OCI-LY3 (cell line): ENCODE measurements around the gene TMEM253.
A peak's percentile ranks its signal among the peaks of the same experiment; 100 is the strongest.

Experiments
- H2AFZ ChIP-seq: fragments of 200-600, 300-600 bp; shearing (Covaris generic); 2 replicates; pipeline ENCODE4 v1.6.0; 2014; ENCODE audit warnings: antibody characterized with exemption, low read depth, low read length
- H3K27ac ChIP-seq: fragments of 200-600, 300-600 bp; sonication (generic); 2 replicates; pipeline ENCODE4 v1.5.1; 2014; ENCODE audit warnings: mild to moderate bottlenecking, low read length, moderate library complexity, mixed read lengths
- H3K27me3 ChIP-seq: fragments of 200-600, 300-600 bp; sonication (generic); 2 replicates; pipeline ENCODE4 v1.6.1; 2014; ENCODE audit warnings: low read depth, low read length, mixed read lengths
- H3K36me3 ChIP-seq: fragments of 200-600, 300-600 bp; sonication (generic); replicated peaks from 2 replicates; pipeline ENCODE3; 2014; ENCODE audit warnings: low read depth, low read length, mixed read lengths
- H3K4me1 ChIP-seq: fragments of 300-600, 200-600 bp; sonication (generic); 2 replicates; pipeline ENCODE4 v1.6.1; 2014; ENCODE audit warnings: low read length, mixed read lengths
- H3K4me2 ChIP-seq: fragments of 200-600, 300-600 bp; sonication (generic); 2 replicates; pipeline ENCODE4 v1.6.1; 2014; ENCODE audit warnings: low read length, mixed read lengths
- H3K4me3 ChIP-seq: fragments of 300-600, 200-600 bp; sonication (generic); 2 replicates; pipeline ENCODE4 v1.5.1; 2014; ENCODE audit warnings: antibody characterized with exemption, mild to moderate bottlenecking, low read length, moderate library complexity
- H3K79me2 ChIP-seq: fragments of 300-600, 200-600 bp; shearing (Covaris generic); 2 replicates; pipeline ENCODE4 v1.6.1; 2014; ENCODE audit warnings: mild to moderate bottlenecking, low read length, mixed read lengths
- H3K9ac ChIP-seq: fragments of 300-600, 200-600 bp; shearing (Covaris generic); 2 replicates; pipeline ENCODE4 v1.6.0; 2014; ENCODE audit warnings: mild to moderate bottlenecking, low read length, moderate library complexity
- H3K9me3 ChIP-seq: fragments of 200-600, 300-600 bp; shearing (Covaris generic); 2 replicates; pipeline ENCODE4 v1.6.1; 2014; ENCODE audit warnings: low read length, mixed read lengths; ENCODE audit not compliant: insufficient read depth
- H4K20me1 ChIP-seq: fragments of 200-600, 300-600 bp; sonication (generic); 2 replicates; pipeline ENCODE4 v1.6.1; 2016; ENCODE audit warnings: low read length, mixed read lengths; ENCODE audit not compliant: insufficient read depth
- EZH2phosphoT487 ChIP-seq: fragments of 200-600 bp; shearing (Covaris generic); IDR thresholded peaks from 2 replicates; pipeline ENCODE4 v1.6.1; 2018; ENCODE audit warnings: antibody characterized with exemption, mixed run types, low read depth
- TF ChIP-seq, protein P1 (sequence below): fragments of 200-600, 300-600 bp; sonication (generic); IDR thresholded peaks from 2 replicates; pipeline ENCODE4 v1.5.1; 2014; ENCODE audit warnings: antibody characterized with exemption, low read length, low read depth

TMEM253 gene

DNA sequence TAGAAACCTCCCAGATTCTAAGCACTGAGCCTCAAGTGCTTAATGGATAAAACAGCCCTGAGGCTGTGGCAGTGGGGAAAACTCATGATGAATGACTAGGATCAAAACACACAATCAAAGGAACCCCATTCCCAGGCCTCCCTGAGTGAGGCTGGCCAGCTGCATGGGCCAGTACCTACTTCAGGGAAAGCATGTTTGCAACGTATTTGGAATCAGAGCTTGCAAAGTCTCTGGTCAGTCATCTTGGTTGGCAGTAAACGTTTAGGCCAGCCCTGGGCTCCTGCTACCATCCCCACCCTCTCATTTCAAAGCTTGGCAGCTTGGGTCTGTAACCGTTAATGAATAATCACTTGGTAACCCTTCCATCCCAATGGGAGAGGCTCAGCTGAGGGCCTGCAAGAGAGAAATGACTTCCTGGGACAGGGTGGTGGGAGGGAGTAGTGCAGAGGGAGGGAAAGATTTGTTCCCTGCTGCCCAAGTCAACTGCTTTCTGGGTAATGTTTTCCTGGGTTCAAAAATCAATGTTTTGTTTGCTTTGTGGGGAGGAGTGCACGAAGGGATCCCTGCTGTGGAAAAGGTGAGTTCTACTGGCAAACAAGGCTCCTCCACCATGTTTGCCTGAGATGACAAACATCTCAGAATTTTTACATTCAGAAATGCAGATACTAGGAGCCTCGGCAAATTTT, 45.3 kb upstream of the TMEM253 start:
- Histone ChIP-seq H2AFZ (no peak overlapping the region), H3K9ac (no peak overlapping the region), H3K9me3 (no peaks in the 10 kb centered on the region), H3K79me2 (no peaks in the 10 kb centered on the region), H3K4me3 (no peak overlapping the region), H3K27ac (no peak overlapping the region), H3K27me3 (peaks cover 8% of the 10 kb centered on the region; the same call in 1 of the 2 replicates), H3K36me3 (no peaks in the 10 kb centered on the region), H3K4me1 (peaks cover 5% of the 10 kb centered on the region), H3K4me2 (no peak overlapping the region), H4K20me1 (no peaks in the 10 kb centered on the region)
- TF ChIP-seq EZH2phosphoT487: no peak
- TF ChIP-seq, protein P1, sequence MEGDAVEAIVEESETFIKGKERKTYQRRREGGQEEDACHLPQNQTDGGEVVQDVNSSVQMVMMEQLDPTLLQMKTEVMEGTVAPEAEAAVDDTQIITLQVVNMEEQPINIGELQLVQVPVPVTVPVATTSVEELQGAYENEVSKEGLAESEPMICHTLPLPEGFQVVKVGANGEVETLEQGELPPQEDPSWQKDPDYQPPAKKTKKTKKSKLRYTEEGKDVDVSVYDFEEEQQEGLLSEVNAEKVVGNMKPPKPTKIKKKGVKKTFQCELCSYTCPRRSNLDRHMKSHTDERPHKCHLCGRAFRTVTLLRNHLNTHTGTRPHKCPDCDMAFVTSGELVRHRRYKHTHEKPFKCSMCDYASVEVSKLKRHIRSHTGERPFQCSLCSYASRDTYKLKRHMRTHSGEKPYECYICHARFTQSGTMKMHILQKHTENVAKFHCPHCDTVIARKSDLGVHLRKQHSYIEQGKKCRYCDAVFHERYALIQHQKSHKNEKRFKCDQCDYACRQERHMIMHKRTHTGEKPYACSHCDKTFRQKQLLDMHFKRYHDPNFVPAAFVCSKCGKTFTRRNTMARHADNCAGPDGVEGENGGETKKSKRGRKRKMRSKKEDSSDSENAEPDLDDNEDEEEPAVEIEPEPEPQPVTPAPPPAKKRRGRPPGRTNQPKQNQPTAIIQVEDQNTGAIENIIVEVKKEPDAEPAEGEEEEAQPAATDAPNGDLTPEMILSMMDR: no peak

DNA sequence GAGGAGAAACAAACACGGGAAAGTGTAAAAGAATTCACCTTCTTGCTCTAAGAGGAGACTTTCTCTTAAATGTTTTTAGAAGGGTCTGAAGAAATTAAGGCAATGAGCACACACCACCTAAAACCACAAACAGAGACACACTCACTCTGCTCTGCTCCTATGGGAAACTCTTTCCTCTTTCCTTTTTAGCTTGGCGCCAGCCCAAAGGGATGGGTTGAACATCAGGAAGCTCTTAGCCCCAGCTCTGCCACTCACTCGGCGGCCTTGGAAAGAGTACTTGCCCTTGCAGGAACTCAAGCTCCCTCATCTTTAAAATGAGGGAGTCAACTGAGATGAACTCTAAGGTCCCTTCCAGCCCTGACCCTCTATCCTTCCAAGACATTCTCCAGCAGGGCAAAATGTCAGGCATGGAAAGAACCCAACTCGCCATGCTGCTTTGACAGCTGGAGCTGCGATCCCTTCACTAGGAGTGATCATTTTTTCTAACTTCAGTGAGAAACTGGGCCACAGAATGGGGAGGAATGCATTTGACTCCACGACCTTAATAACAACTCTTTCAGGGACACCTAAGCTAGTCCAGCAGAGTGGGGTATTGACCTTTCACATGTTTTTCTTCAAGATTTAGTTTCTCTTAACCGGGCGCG, 44.2 kb upstream of the TMEM253 start:
- Histone ChIP-seq H2AFZ (no peak overlapping the region), H3K4me1 (no peaks in the 10 kb centered on the region), H3K27me3 (peaks cover 18% of the 10 kb centered on the region), H3K27ac (no peak overlapping the region), H3K4me2 (no peak overlapping the region), H3K36me3 (no peaks in the 10 kb centered on the region), H3K9ac (no peak overlapping the region), H4K20me1 (no peaks in the 10 kb centered on the region), H3K4me3 (no peak overlapping the region), H3K9me3 (no peaks in the 10 kb centered on the region), H3K79me2 (no peaks in the 10 kb centered on the region)
- TF ChIP-seq EZH2phosphoT487: no peak
- TF ChIP-seq, protein P1: no peak

DNA sequence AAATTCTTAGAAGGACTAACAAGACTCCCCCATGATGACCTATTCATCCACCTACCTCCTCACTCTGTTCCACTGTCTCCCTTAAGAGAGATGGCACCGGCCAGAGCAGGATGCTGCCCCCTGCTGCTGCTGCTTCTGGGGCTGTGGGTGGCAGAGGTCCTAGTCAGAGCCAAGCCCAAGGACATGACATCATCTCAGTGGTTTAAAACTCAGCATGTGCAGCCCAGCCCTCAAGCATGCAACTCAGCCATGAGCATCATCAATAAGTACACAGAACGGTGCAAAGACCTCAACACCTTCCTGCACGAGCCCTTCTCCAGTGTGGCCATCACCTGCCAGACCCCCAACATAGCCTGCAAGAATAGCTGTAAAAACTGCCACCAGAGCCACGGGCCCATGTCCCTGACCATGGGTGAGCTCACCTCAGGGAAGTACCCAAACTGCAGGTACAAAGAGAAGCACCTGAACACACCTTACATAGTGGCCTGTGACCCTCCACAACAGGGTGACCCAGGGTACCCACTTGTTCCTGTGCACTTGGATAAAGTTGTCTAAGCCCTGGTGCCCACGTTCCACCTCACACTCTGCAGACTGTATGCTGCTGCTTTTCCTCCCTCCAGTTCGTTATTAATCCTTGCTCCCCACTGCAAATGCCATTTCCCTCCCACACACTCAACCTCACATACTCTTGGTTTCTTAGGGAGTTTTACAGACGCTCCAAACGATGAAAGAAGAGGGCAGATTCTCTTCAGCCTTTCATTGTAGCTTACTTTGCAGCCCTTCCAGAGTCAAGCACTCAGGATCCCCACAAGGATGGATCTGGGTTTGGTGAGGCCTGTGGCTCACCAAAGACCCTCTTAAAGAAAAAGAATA, 42.8 kb upstream of the TMEM253 start, which contains the start of gene RNASE8:
TSS of gene RNASE8 (plus strand) at position 20 of the 873 bp plus-strand sequence. CDS start at position 91, 71 bp downstream.
- no peak within 1 kb of the TSS for H3K27ac ChIP-seq
- H2AFZ ChIP-seq: no peak within 1 kb of the TSS
- no peak within 1 kb of the TSS for H3K4me3 ChIP-seq
- H3K79me2 ChIP-seq: no peaks in the 10 kb centered on the region
- no peaks in the 10 kb centered on the region for H3K4me1 ChIP-seq
- TF ChIP-seq, protein P1: peak; percentile 20; the same call in 1 of the 2 replicates
- TF ChIP-seq EZH2phosphoT487: no peak
- H3K36me3 ChIP-seq: no peaks in the 10 kb centered on the region
- no peaks in the 10 kb centered on the region for H4K20me1 ChIP-seq
- no peaks in the 10 kb centered on the region for H3K9me3 ChIP-seq
- H3K4me2 ChIP-seq: no peak within 1 kb of the TSS
- peaks cover 31% of the 10 kb centered on the region for H3K27me3 ChIP-seq
- H3K9ac ChIP-seq: no peak within 1 kb of the TSS

DNA sequence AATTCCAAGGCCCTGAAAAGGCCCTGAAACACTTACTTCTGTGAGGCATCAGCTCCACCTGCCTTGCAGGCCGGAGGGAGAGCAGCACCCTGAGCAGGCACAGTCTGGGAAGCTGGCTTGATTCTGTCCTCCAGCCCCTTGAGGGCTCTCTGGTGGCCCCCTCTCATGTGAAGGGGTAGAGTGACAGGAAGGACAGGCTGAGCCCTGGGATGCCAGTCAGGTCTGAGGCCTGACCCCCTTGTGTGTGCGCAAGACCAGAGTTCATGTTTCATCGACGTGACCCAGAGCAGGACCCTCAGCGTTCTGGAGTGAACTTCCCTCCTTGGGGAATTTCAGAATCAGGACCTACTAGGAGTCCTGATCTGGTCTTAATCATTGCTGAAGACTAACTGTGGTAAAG, 42.0 kb upstream of the TMEM253 start:
- Histone ChIP-seq H3K27ac (no peak overlapping the region), H3K4me3 (no peak overlapping the region), H3K4me1 (no peaks in the 10 kb centered on the region), H3K9me3 (no peaks in the 10 kb centered on the region), H3K4me2 (no peak overlapping the region), H3K79me2 (no peaks in the 10 kb centered on the region), H3K9ac (no peak overlapping the region), H2AFZ (no peak overlapping the region), H4K20me1 (no peaks in the 10 kb centered on the region), H3K36me3 (no peaks in the 10 kb centered on the region), H3K27me3 (peaks cover 40% of the 10 kb centered on the region)
- TF ChIP-seq EZH2phosphoT487: no peak
- TF ChIP-seq, protein P1: no peak
